ENCODE data around the gene WFIKKN1. TPM values are rescaled to one million over a fixed set of nuclear protein-coding genes. Genes with fewer than 3 reads are reported as not detected.
"Not testable (repeated sequence)": the region's sequence is repeated elsewhere in the genome, so short reads cannot be mapped to it uniquely, and the experiment has no call there.

The WFIKKN1 gene
- total and polyA plus RNA-seq, 12 donors: 0.18 to 3.9 (median 0.45) TPM; not detected in 2

DNA sequence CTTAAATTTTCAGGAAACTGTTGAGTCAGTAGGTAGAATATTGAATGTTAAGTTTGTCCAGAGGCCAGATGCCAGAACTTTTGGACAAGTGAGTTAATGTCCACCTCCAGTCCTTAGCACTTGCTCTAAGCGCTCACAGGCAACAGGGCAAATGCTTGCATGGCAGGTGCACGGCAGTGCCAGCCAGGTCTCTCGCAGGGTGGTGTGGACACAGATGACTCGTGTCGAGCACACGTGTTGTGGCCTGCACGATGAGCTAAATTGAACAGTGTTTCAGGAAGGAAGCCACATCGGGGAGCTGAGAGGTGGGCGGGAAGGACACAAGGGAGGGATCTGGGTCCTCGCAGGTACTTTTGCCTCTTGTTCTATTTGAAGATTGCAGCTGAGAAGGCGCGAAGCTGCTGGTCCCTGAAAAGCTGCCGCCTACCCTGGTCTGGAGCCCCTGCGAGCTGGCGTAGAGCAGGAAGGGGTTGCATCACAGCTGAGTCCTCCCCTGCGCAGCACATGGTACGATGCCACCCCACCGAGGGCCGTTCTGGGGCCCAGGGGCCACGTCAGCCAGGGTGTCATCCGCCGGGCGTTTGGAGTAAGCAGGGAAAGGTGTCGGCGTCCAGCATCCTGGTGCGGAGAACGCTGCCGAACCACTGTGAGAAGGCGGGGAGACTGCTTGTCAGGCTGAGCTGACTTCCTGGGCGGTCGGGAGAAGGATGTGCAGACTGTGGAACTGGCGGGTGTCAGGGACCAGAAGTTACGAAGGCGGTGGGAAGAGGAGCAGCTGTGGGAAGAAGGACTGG, 34.6 kb upstream of the WFIKKN1 start:
- intact Hi-C loops (cut with DNase I): no loop called here
- peaks cover 0 to 3% of the 10 kb centered on the region in 2 donors for H3K36me3 ChIP-seq (replicated peaks in 1 of 2)

DNA sequence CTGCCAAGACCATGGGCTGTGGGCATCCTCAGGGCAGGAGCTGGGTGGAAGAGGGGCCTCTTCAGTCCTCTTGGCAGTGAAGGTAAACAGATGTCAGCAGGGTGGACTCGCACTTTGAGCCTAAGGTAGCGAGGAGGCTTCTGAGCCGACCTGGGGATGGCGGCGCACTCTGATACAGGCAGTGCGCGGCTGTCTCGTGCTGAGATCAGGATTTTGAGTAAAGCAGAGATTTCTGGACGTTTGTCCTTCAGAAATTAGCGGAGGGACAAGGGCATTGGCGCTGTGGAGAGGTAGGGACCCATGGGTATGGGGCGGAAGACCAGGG, 34.1 kb upstream of the WFIKKN1 start:
- H3K4me1 ChIP-seq (replicated peaks in 1 of 2): peaks cover 7 to 15% of the 10 kb centered on the region in 2 donors
- H3K27ac ChIP-seq: no peak overlapping the region
- DNase-seq: no peak
- H3K9me3 ChIP-seq (replicated peaks in 1 of 3): no peaks in the 10 kb centered on the region
- peaks cover 0 to 3% of the 10 kb centered on the region in 2 donors for H3K36me3 ChIP-seq (replicated peaks in 1 of 2)
- TF ChIP-seq, protein P1, sequence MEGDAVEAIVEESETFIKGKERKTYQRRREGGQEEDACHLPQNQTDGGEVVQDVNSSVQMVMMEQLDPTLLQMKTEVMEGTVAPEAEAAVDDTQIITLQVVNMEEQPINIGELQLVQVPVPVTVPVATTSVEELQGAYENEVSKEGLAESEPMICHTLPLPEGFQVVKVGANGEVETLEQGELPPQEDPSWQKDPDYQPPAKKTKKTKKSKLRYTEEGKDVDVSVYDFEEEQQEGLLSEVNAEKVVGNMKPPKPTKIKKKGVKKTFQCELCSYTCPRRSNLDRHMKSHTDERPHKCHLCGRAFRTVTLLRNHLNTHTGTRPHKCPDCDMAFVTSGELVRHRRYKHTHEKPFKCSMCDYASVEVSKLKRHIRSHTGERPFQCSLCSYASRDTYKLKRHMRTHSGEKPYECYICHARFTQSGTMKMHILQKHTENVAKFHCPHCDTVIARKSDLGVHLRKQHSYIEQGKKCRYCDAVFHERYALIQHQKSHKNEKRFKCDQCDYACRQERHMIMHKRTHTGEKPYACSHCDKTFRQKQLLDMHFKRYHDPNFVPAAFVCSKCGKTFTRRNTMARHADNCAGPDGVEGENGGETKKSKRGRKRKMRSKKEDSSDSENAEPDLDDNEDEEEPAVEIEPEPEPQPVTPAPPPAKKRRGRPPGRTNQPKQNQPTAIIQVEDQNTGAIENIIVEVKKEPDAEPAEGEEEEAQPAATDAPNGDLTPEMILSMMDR (IDR thresholded peaks at IDR 0.05): no peak
- no peak for TF ChIP-seq POLR2A (IDR thresholded peaks at IDR 0.05)
- 90 to 95% (median 94%) methylated on average over 11 to 12 of the region's 12 CpGs for WGBS, 4 donors
- H3K27me3 ChIP-seq: no peaks in the 10 kb centered on the region
- intact Hi-C loops (cut with DNase I): no loop called here
- no peak overlapping the region for H3K4me3 ChIP-seq

More for the DNA sequence above, 34.6 kb upstream of the WFIKKN1 start:
- Histone ChIP-seq H3K4me1 (replicated peaks in 1 of 2) (peaks cover 9 to 18% of the 10 kb centered on the region in 2 donors), H3K27ac (no peak overlapping the region), H3K27me3 (no peaks in the 10 kb centered on the region), H3K9me3 (replicated peaks in 1 of 3) (no peaks in the 10 kb centered on the region), H3K4me3 (no peak overlapping the region)
- no peak for DNase-seq
- TF ChIP-seq POLR2A (IDR thresholded peaks at IDR 0.05): no peak
- TF ChIP-seq, protein P1 (IDR thresholded peaks at IDR 0.05): no peak
- 86 to 92% (median 89%) methylated on average over 24 to 34 of the region's 34 CpGs for WGBS, 4 donors

DNA sequence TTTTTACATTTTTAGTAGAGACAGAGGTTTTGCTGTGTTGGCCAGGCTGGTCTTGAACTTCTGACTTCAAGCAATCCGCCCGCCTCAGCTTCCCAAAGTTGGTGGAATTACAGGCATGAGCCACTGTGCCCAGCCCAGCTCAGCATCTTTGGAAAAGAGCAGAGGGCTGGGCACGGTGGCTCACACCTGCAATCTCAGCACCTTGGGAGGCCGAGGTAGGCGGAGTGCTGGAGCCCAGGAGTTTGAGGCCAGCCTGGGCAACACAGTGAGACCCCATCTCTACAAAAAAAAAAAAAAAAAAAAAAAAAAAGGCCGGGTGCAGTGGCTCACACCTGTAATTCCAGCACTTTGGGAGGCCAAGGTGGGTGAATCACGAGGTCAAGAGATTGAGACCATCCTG, 33.1 kb upstream of the WFIKKN1 start:
- H3K4me1 ChIP-seq (replicated peaks in 1 of 2); H3K9me3 ChIP-seq (replicated peaks in 1 of 3); H3K27me3 ChIP-seq; DNase-seq; H3K4me3 ChIP-seq; intact Hi-C loops (cut with DNase I); H3K27ac ChIP-seq; H3K36me3 ChIP-seq (replicated peaks in 1 of 2): not testable (repeated sequence)
- WGBS, 4 donors: 95 to 98% (median 97%) methylated on average over 2 to 7 of the region's 7 CpGs

DNA sequence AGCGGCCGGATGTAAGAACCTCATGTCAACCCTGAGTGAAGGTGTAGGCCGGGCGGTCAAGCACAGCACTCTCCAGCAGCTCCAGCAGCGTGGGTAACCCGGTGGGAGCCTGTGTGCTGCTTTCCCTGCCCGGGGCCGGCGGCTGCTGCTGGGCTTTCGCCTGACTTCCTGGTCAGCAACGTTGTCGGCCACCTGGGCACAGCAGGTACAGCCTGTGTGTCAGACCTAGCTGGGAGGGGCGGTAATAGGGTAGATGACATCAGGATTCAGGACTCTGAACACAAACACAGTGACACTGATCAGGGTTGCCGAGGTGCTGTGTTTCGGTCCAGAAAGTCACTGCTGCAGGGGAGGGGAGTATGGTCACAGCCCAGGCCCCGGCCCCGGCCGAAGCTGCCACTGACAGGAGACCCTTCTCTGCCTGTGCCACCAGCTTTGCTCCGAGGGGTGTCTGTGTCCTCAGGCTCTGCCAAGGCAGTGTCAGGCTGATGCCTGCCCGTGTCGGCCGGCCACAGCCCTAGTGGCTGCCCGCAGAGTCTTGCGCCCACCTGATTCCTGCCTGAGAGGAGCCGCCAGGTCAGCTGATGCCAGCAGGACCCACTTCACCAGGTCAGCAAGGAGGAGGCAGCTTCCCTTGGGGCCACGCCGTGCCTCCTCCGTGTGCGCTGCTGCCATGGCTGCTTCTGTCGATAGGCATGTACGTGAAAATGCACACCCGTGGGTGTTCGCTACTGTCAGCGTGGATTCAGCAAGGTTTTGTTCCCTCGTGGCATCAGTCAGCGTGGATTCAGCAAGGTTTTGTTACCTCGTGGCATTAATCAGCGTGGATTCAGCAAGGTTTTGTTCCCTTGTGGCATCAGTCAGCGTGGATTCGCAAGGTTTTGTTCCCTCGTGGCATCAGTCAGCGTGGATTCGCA, 31.7 kb upstream of the WFIKKN1 start:
- Histone ChIP-seq H3K27me3 (no peaks in the 10 kb centered on the region), H3K9me3 (replicated peaks in 1 of 3) (no peaks in the 10 kb centered on the region), H3K27ac (no peak overlapping the region), H3K36me3 (replicated peaks in 1 of 2) (peaks cover 0 to 3% of the 10 kb centered on the region in 2 donors), H3K4me3 (no peak overlapping the region), H3K4me1 (replicated peaks in 1 of 2) (no peaks in the 10 kb centered on the region)
- TF ChIP-seq, protein P1 (IDR thresholded peaks at IDR 0.05): no peak
- TF ChIP-seq POLR2A (IDR thresholded peaks at IDR 0.05): no peak
- no peak for DNase-seq
- 95 to 98% (median 96%) methylated on average over 36 to 43 of the region's 43 CpGs for WGBS, 4 donors
- intact Hi-C loops (cut with DNase I): no loop called here
